PC-3 (cell line): ENCODE measurements around the gene ATP1A4. TPM values are rescaled to one million over a fixed set of nuclear protein-coding genes. Genes with fewer than 3 reads are reported as not detected.

Source experiments
- ATAC-seq: fragments of 200-7000 bp; cut with Tn5 transposase; 2 replicates; pipeline ENCODE4 v1.9.1; 2020; ENCODE audit warnings: mild to moderate bottlenecking, moderate library complexity
- BruUV-seq: library from RNA; stranded (reverse); fragments of 400-500 nt; replicated peaks from 2 replicates; lab custom pipeline; 2021; lab: Mats Ljungman, UMichigan
- CTCF ChIA-PET: fragments of 300-600 bp; sonication (Branson Sonifier 250); formaldehyde crosslinking; loops from one replicate; lab custom pipeline; 2022; ENCODE audit warnings: antibody characterized with exemption; lab: Charles Lee
- POLR2A ChIA-PET: fragments of 300-600 bp; sonication (Branson Sonifier 250); formaldehyde crosslinking; loops from one replicate; lab custom pipeline; 2022; ENCODE audit warnings: antibody characterized with exemption; ENCODE audit not compliant: unreplicated experiment; lab: Charles Lee
- DNase-seq: peaks from one replicate; pipeline ENCODE4 v3.0.0-alpha.2; 2015
- H2AFZ ChIP-seq: fragments of 300-600 bp; sonication (generic); 2 replicates; pipeline ENCODE4 v1.6.0; 2016; ENCODE audit warnings: antibody characterized with exemption, low read length
- H3F3A ChIP-seq: fragments of 300-600 bp; sonication (generic); one replicate; pipeline ENCODE4 v1.6.0; 2017; ENCODE audit warnings: antibody characterized with exemption, low read length, control low read depth, mild to moderate bottlenecking; ENCODE audit not compliant: unreplicated experiment
- H3K27ac ChIP-seq: fragments of 300-600 bp; sonication (generic); 2 replicates; pipeline ENCODE4 v1.5.1; 2016; ENCODE audit warnings: mild to moderate bottlenecking, low read length
- H3K27me3 ChIP-seq: fragments of 300-600 bp; sonication (generic); 2 replicates; pipeline ENCODE4 v1.6.1; 2016; ENCODE audit warnings: low read length, mixed read lengths
- H3K36me3 ChIP-seq: fragments of 300-600 bp; sonication (generic); 2 replicates; pipeline ENCODE4 v1.6.1; 2016; ENCODE audit warnings: low read depth, mixed run types, low read length, mixed read lengths
- H3K4me1 ChIP-seq: fragments of 300-600 bp; sonication (generic); 2 replicates; pipeline ENCODE4 v1.5.1; 2016; ENCODE audit warnings: low read length; ENCODE audit not compliant: insufficient read depth
- H3K4me2 ChIP-seq: fragments of 300-600 bp; sonication (generic); 2 replicates; pipeline ENCODE4 v1.6.0; 2016; ENCODE audit warnings: low read length
- H3K4me3 ChIP-seq: fragments of 300-600 bp; sonication (generic); 2 replicates; pipeline ENCODE4 v1.5.1; 2016; ENCODE audit warnings: mild to moderate bottlenecking, low read length, mixed read lengths
- H3K79me2 ChIP-seq: fragments of 300-600 bp; sonication (generic); 2 replicates; pipeline ENCODE4 v1.6.1; 2017; ENCODE audit warnings: low read length, mixed read lengths
- H3K9ac ChIP-seq: fragments of 300-600 bp; sonication (generic); 2 replicates; pipeline ENCODE4 v1.6.0; 2016; ENCODE audit warnings: mild to moderate bottlenecking, low read length
- H3K9me2 ChIP-seq: fragments of 300-600 bp; sonication (generic); replicated peaks from 2 replicates; pipeline ENCODE4 v1.6.1; 2016; ENCODE audit warnings: mixed run types, low read length, mixed read lengths
- H3K9me3 ChIP-seq: fragments of 300-600 bp; sonication (generic); 2 replicates; pipeline ENCODE4 v1.6.1; 2016; ENCODE audit warnings: low read length, mixed read lengths
- H4K20me1 ChIP-seq: fragments of 300-600 bp; sonication (generic); 2 replicates; pipeline ENCODE4 v1.6.1; 2016; ENCODE audit warnings: low read length, mixed read lengths
- EZH2 ChIP-seq: fragments of 300-600 bp; sonication (generic); IDR thresholded peaks from one replicate; pipeline ENCODE4 v1.6.1; 2017; ENCODE audit warnings: antibody characterized with exemption, mild to moderate bottlenecking, low read length; ENCODE audit not compliant: unreplicated experiment
- EZH2phosphoT487 ChIP-seq: fragments of 300-600 bp; sonication (generic); IDR thresholded peaks from 2 replicates; pipeline ENCODE4 v1.6.1; 2018; ENCODE audit warnings: mild to moderate bottlenecking, antibody characterized with exemption, low read length, borderline replicate concordance
- intact Hi-C: fragments of 100-400 bp; cut with micrococcal nuclease; formaldehyde crosslinking; loops from 2 replicates; pipeline ENCODE4 v1.9.0; 2023
- total RNA-seq: library from RNA; depleted of rRNA; stranded (reverse); fragments of >200 nt; gene quantifications from 2 replicates; pipeline ENCODE4 v1.2.3, GENCODE V29; 2014
- TF ChIP-seq, protein P1 (sequence below): fragments of 300-600 bp; sonication (generic); conservative IDR thresholded peaks from 2 replicates; pipeline ENCODE4 v1.5.1; 2017; ENCODE audit warnings: antibody characterized with exemption, low read depth, mild to moderate bottlenecking, low read length

The ATP1A4 gene
- total RNA-seq, 1 experiment from 2014 or later: 0.04 TPM

DNA sequence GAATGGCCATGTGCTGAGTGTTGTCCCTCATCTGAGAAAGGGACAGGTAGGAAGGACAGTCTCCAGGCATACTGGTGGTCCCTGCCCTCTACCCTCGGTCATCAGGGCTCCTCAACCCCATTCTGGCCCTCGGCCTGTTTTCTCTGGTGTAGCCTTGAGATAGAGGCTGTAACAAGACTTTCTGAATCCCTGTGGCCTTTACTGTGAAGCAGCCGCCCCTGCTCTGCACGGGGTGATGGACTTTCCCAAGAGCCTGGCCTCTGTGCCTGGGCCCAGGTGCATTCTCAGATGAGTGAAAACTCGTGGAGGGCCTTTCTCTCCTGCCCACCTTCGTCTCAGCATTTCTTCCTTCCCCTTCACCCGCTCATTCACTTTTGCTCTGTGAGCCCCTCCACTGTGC is 36.0 kb downstream of the ATP1A4 start:
- ChIA-PET POLR2A (no interaction called here), CTCF (no interaction called here)
- H3K4me3 ChIP-seq: no peak overlapping the region
- H3K36me3 ChIP-seq: no peaks in the 10 kb centered on the region
- intact Hi-C loops: no loop called here
- DNase-seq (no peak), ATAC-seq (no peak)
- TF ChIP-seq, protein P1, sequence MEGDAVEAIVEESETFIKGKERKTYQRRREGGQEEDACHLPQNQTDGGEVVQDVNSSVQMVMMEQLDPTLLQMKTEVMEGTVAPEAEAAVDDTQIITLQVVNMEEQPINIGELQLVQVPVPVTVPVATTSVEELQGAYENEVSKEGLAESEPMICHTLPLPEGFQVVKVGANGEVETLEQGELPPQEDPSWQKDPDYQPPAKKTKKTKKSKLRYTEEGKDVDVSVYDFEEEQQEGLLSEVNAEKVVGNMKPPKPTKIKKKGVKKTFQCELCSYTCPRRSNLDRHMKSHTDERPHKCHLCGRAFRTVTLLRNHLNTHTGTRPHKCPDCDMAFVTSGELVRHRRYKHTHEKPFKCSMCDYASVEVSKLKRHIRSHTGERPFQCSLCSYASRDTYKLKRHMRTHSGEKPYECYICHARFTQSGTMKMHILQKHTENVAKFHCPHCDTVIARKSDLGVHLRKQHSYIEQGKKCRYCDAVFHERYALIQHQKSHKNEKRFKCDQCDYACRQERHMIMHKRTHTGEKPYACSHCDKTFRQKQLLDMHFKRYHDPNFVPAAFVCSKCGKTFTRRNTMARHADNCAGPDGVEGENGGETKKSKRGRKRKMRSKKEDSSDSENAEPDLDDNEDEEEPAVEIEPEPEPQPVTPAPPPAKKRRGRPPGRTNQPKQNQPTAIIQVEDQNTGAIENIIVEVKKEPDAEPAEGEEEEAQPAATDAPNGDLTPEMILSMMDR: no peak
- TF ChIP-seq EZH2phosphoT487 (no peak), EZH2 (no peak)
- H3F3A ChIP-seq: no peaks in the 10 kb centered on the region
- H4K20me1 ChIP-seq: no peaks in the 10 kb centered on the region
- BruUV-seq: no TSS peak
- no peaks in the 10 kb centered on the region for H3K79me2 ChIP-seq
- no peak overlapping the region for H3K27ac ChIP-seq
- no peaks in the 10 kb centered on the region for H3K9me3 ChIP-seq
- no peak overlapping the region for H2AFZ ChIP-seq
- no peak overlapping the region for H3K4me2 ChIP-seq
- no peaks in the 10 kb centered on the region for H3K4me1 ChIP-seq
- no peaks in the 10 kb centered on the region for H3K9me2 ChIP-seq
- no peak overlapping the region for H3K9ac ChIP-seq
- H3K27me3 ChIP-seq: no peaks in the 10 kb centered on the region

DNA sequence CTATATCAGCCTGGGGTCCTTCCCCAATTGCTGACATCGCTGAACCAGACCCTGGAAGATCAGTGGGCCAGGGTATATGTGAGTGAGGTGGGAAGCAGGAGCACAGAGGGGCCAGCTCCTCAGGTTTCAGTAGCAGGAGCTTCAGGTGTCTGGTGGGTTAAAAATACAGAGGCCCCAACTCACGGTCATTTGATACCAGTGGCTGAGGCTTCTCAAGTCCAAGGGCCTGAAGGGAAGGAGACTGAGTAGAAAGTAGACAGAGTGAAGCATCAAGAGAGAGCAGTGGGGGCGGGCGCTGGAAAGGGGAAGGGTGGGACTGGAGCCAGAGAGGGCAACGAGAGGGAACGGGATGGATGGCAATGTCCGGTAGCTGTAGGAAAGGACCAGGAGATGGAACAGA is 36.9 kb downstream of the ATP1A4 start:
- no peaks in the 10 kb centered on the region for H4K20me1 ChIP-seq
- CTCF ChIA-PET: no interaction called here
- intact Hi-C loops: no loop called here
- H3K4me3 ChIP-seq: no peak overlapping the region
- ATAC-seq: no peak
- H3K36me3 ChIP-seq: no peaks in the 10 kb centered on the region
- H3K9ac ChIP-seq: no peak overlapping the region
- H3K9me2 ChIP-seq: no peaks in the 10 kb centered on the region
- TF ChIP-seq EZH2phosphoT487 (no peak), EZH2 (no peak)
- TF ChIP-seq, protein P1: no peak
- peaks cover 7% of the 10 kb centered on the region; the same call in 1 of the 2 replicates for H3K4me1 ChIP-seq
- BruUV-seq: no TSS peak
- no peaks in the 10 kb centered on the region for H3F3A ChIP-seq
- no peaks in the 10 kb centered on the region for H3K79me2 ChIP-seq
- H3K9me3 ChIP-seq: no peaks in the 10 kb centered on the region
- H3K27ac ChIP-seq: no peak overlapping the region
- no peaks in the 10 kb centered on the region for H3K27me3 ChIP-seq
- H2AFZ ChIP-seq: no peak overlapping the region
- H3K4me2 ChIP-seq: no peak overlapping the region
- POLR2A ChIA-PET: no interaction called here
- no peak for DNase-seq
